HEK293 (cell line): ENCODE data around the gene MPHOSPH10.
"Not testable (repeated sequence)": the region's sequence is repeated elsewhere in the genome, so short reads cannot be mapped to it uniquely, and the experiment has no call there.

Source experiments
- CTCF ChIA-PET: fragments of 350-600 bp; formaldehyde crosslinking; extraction: SDS; loops from one replicate; lab custom pipeline; 2021; ENCODE audit warnings: antibody characterized with exemption; lab: Yijun Ruan, JAX
- POLR2A ChIA-PET: fragments of 300-600 bp; formaldehyde crosslinking; extraction: SDS; loops from one replicate; lab custom pipeline; 2020; ENCODE audit warnings: antibody characterized with exemption, inconsistent platforms; lab: Yijun Ruan, JAX
- H3K27ac ChIP-seq: fragments of 200-500 bp; sonication (Bioruptor generic); 2 replicates; pipeline ENCODE4 v1.5.1; 2014; ENCODE audit warnings: low read depth, low read length, control low read depth, inconsistent platforms; ENCODE audit errors: extremely low read depth
- H3K36me3 ChIP-seq, 2 experiments: fragments of 200-500 bp in 1 of 2; sonication (Bioruptor generic) in 1 of 2; 1 replicate in 1 of 2; 2 replicates in 1 of 2; pipeline ENCODE4 v1.5.1; 2014 to 2017; ENCODE audit warnings: inconsistent platforms in 2 of 2, low read length in 2 of 2; ENCODE audit not compliant: control insufficient read depth in 2 of 2, insufficient read depth in 1 of 2
- H3K4me1 ChIP-seq: fragments of 200-500 bp; sonication (Bioruptor generic); 2 replicates; pipeline ENCODE4 v1.5.1; 2014; ENCODE audit warnings: mild to moderate bottlenecking, low read length, inconsistent platforms; ENCODE audit not compliant: control insufficient read depth, insufficient read depth
- H3K4me3 ChIP-seq: 2 replicates; pipeline ENCODE4 v1.5.1; 2011; ENCODE audit warnings: low read depth, mild to moderate bottlenecking, control low read depth, low read length, moderate library complexity
- H3K9me3 ChIP-seq: fragments of 200-500 bp; sonication (Bioruptor generic); 2 replicates; pipeline ENCODE4 v1.5.1; 2014; ENCODE audit warnings: low read depth, low read length, inconsistent platforms; ENCODE audit not compliant: control insufficient read depth, insufficient read depth
- BCL6B ChIP-seq: fragments of 450-650 bp; formaldehyde crosslinking; IDR thresholded peaks from 2 replicates; pipeline ENCODE4 v1.5.1; 2017; ENCODE audit warnings: missing biosample characterization, missing genetic modification characterization
- SCRT1 ChIP-seq: fragments of 450-650 bp; formaldehyde crosslinking; IDR thresholded peaks from 2 replicates; pipeline ENCODE4 v1.5.1; 2016; ENCODE audit warnings: missing biosample characterization, missing genetic modification characterization, borderline replicate concordance
- ZBTB49 ChIP-seq: fragments of 450-650 bp; formaldehyde crosslinking; IDR thresholded peaks from 2 replicates; pipeline ENCODE4 v1.5.1; 2016; ENCODE audit warnings: missing biosample characterization, missing genetic modification characterization, low read depth
- ZIC2 ChIP-seq: fragments of 450-650 bp; formaldehyde crosslinking; IDR thresholded peaks from 2 replicates; pipeline ENCODE4 v1.5.1; 2016; ENCODE audit warnings: missing biosample characterization, missing genetic modification characterization
- ZNF23 ChIP-seq: fragments of 450-650 bp; formaldehyde crosslinking; IDR thresholded peaks from 2 replicates; pipeline ENCODE4 v1.5.1; 2016; ENCODE audit warnings: missing biosample characterization, missing genetic modification characterization, borderline replicate concordance
- ZNF341 ChIP-seq: fragments of 450-650 bp; formaldehyde crosslinking; IDR thresholded peaks from 2 replicates; pipeline ENCODE4; 2016; ENCODE audit warnings: low read depth, missing biosample characterization, missing genetic modification characterization
- ZNF423 ChIP-seq: fragments of 450-650 bp; formaldehyde crosslinking; IDR thresholded peaks from 2 replicates; pipeline ENCODE4 v1.5.1; 2016; ENCODE audit warnings: missing biosample characterization, missing genetic modification characterization
- ZNF521 ChIP-seq: fragments of 450-650 bp; formaldehyde crosslinking; IDR thresholded peaks from 2 replicates; pipeline ENCODE4 v1.5.1; 2017; ENCODE audit warnings: missing biosample characterization, mild to moderate bottlenecking, missing genetic modification characterization
- ZNF585B ChIP-seq: fragments of 450-650 bp; formaldehyde crosslinking; IDR thresholded peaks from 2 replicates; pipeline ENCODE4 v1.5.1; 2016; ENCODE audit warnings: missing biosample characterization, missing genetic modification characterization
- ZSCAN30 ChIP-seq: fragments of 450-650 bp; IDR thresholded peaks from 2 replicates; pipeline ENCODE4 v1.5.1; 2018; ENCODE audit warnings: missing biosample characterization, mild to moderate bottlenecking, missing genetic modification characterization, moderate library complexity

MPHOSPH10 gene

GRCh38 chr2:71082402-71083252, 47.8 kb upstream of the MPHOSPH10 start:
- Histone ChIP-seq H3K27ac (no peak overlapping the region), H3K4me1 (no peaks in the 10 kb centered on the region), H3K36me3 (peaks cover 0 to 19% of the 10 kb centered on the region in 2 experiments; a peak in 1 of 3 replicates), H3K4me3 (no peak overlapping the region), H3K9me3 (no peaks in the 10 kb centered on the region)
- TF ChIP-seq ZNF341 (tag by site-specific recombination) (no peak), ZNF585B (tag by site-specific recombination) (no peak), ZBTB49 (tag by site-specific recombination) (no peak), ZNF423 (tag by site-specific recombination) (no peak), ZIC2 (tag by site-specific recombination) (no peak), SCRT1 (no peak), ZNF521 (tag by site-specific recombination) (no peak), BCL6B (tag by site-specific recombination) (no peak), ZNF23 (tag by site-specific recombination) (no peak), ZSCAN30 (tag by site-specific recombination) (no peak)
- ChIA-PET POLR2A (interaction anchor here (3.1 kb wide), 1 partner anchor 14 kb away, joined by 13 read pairs; the partner anchor contains the start of gene NAGK), CTCF (interaction anchor here (1.1 to 1.8 kb wide), 2 partner anchors 12 to 18 kb away, joined by 4 to 7 read pairs; no protein-coding TSS in a partner anchor)

GRCh38 chr2:71083297-71083696, 47.1 kb upstream of the MPHOSPH10 start:
- H3K27ac ChIP-seq, H3K4me3 ChIP-seq, H3K4me1 ChIP-seq, H3K9me3 ChIP-seq, POLR2A ChIA-PET: not testable (repeated sequence)
- CTCF ChIA-PET, result interaction anchor here (1.1 to 1.8 kb wide), 2 partner anchors 13 to 17 kb away, joined by 4 to 7 read pairs; no protein-coding TSS in a partner anchor
- H3K36me3 ChIP-seq, result peaks cover 0 to 12% of the 10 kb centered on the region in 2 experiments; a peak in 1 of 3 replicates

GRCh38 chr2:71083752-71084312, 46.6 kb upstream of the MPHOSPH10 start:
- CTCF ChIA-PET, result interaction anchor here (0.8 to 1.8 kb wide), 3 partner anchors 13 to 17 kb away, joined by 3 to 7 read pairs (median 4); no protein-coding TSS in a partner anchor
- H3K4me3 ChIP-seq, H3K36me3 ChIP-seq, H3K9me3 ChIP-seq, POLR2A ChIA-PET, H3K4me1 ChIP-seq, H3K27ac ChIP-seq: not testable (repeated sequence)

GRCh38 chr2:71085325-71086003, 45.0 kb upstream of the MPHOSPH10 start:
- POLR2A ChIA-PET, H3K27ac ChIP-seq, CTCF ChIA-PET: not testable (repeated sequence)

More at GRCh38 chr2:71085325-71086003, 45.0 kb upstream of the MPHOSPH10 start:
- not testable (repeated sequence) for H3K4me1 ChIP-seq, H3K36me3 ChIP-seq, H3K9me3 ChIP-seq, H3K4me3 ChIP-seq
